ENCODE data around the gene PHTF2.

- TF ChIP-seq, protein P1, sequence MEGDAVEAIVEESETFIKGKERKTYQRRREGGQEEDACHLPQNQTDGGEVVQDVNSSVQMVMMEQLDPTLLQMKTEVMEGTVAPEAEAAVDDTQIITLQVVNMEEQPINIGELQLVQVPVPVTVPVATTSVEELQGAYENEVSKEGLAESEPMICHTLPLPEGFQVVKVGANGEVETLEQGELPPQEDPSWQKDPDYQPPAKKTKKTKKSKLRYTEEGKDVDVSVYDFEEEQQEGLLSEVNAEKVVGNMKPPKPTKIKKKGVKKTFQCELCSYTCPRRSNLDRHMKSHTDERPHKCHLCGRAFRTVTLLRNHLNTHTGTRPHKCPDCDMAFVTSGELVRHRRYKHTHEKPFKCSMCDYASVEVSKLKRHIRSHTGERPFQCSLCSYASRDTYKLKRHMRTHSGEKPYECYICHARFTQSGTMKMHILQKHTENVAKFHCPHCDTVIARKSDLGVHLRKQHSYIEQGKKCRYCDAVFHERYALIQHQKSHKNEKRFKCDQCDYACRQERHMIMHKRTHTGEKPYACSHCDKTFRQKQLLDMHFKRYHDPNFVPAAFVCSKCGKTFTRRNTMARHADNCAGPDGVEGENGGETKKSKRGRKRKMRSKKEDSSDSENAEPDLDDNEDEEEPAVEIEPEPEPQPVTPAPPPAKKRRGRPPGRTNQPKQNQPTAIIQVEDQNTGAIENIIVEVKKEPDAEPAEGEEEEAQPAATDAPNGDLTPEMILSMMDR (optimal IDR thresholded peaks at IDR 0.05 in 1 of 3, IDR thresholded peaks at IDR 0.05 in 1 of 3, conservative IDR thresholded peaks at IDR 0.05 in 1 of 3; ENCODE audit: extremely low read depth in 1 of 3, insufficient read depth in 2 of 3, low read length in 3 of 3) = no peak
- no peak for TF ChIP-seq EZH2 (IDR thresholded peaks at IDR 0.05; ENCODE audit: low read length)
Measured at GRCh38 chr7:77783545-77783944, 15.0 kb upstream of the PHTF2 start.
